Stimulated activated CD4-positive, alpha-beta T cell treated with anti-CD3 and anti-CD28 coated beads, Interleukin-15, amount 100 ng/mL, for 1 hour (primary cell): ENCODE measurements around the gene LYG1.
"Not testable (repeated sequence)": the region's sequence is repeated elsewhere in the genome, so short reads cannot be mapped to it uniquely, and the experiment has no call there.

Experiments
- DNase-seq, 2 donors: peaks; one replicate each; pipeline ENCODE4 v3.0.0-alpha.2; 2020; ENCODE audit warnings: low read depth in 1 of 2, low spot score in 1 of 2

The LYG1 gene

GRCh38 chr2:99278195-99278765, 22.7 kb downstream of the LYG1 start:
- not testable (repeated sequence) for DNase-seq

- DNase-seq, result no peak
Measured at GRCh38 chr2:99275882-99276281, 25.1 kb downstream of the LYG1 start.

GRCh38 chr2:99261242-99261641, 39.8 kb downstream of the LYG1 start:
- no peak for DNase-seq

- DNase-seq, result no peak
Measured at GRCh38 chr2:99260184-99260583, 40.8 kb downstream of the LYG1 start.

GRCh38 chr2:99259465-99259864, 41.5 kb downstream of the LYG1 start:
- no peak for DNase-seq

GRCh38 chr2:99256677-99257076, 44.3 kb downstream of the LYG1 start:
- no peak for DNase-seq

GRCh38 chr2:99255491-99256318, 45.3 kb downstream of the LYG1 start, which contains the start of gene LYG2:
Gene LYG2, minus strand, starts transcription at chr2:99255666. Its CDS starts 1,406 bp downstream, at chr2:99254260.
- DNase-seq, result no peak

GRCh38 chr2:99249951-99250350, 51.0 kb downstream of the LYG1 start:
- no peak for DNase-seq

- DNase-seq, result no peak
Measured at GRCh38 chr2:99242151-99242550, 58.8 kb downstream of the LYG1 start.

- DNase-seq, result no peak
Measured at GRCh38 chr2:99240431-99240830, 60.6 kb downstream of the LYG1 start.

GRCh38 chr2:99238599-99238998, 62.4 kb downstream of the LYG1 start:
- no peak for DNase-seq
